ENCODE measurements around the gene RCAN2. TPM values are rescaled to one million over a fixed set of nuclear protein-coding genes. Genes with fewer than 3 reads are reported as not detected.

The RCAN2 gene
- total and polyA plus RNA-seq, 2 donors (not counting 1 experiment from before 2014, with no cell fraction given), result not detected

GRCh38 chr6:46175976-46176375, 315.3 kb downstream of the RCAN2 start:
- H3K27ac ChIP-seq (ENCODE audit: low read length in 2 of 2), result no peak overlapping the region
- no peak overlapping the region for H3K9ac ChIP-seq (ENCODE audit: low read length)
- POLR2A ChIA-PET, result no interaction called here
- CTCF ChIA-PET, result no interaction called here
- no peak overlapping the region for H2AFZ ChIP-seq (ENCODE audit: insufficient read depth, low read depth, low read length, poor library complexity, severe bottlenecking)
- no peak for DNase-seq
- H3K4me3 ChIP-seq (ENCODE audit: control extremely low read depth in 1 of 5, extremely low read depth in 1 of 5, insufficient read depth in 1 of 5, low read depth in 2 of 5, low read length in 4 of 5), result no peak overlapping the region
- no peaks in the 10 kb centered on the region for H4K20me1 ChIP-seq (ENCODE audit: control insufficient read depth, insufficient read depth, low read length, poor library complexity, severe bottlenecking)
- Mint-ChIP-seq H3K4me3 (no peak overlapping the region), H3K27me3 (peaks cover 10% of the 10 kb centered on the region), H3K27ac (no peak overlapping the region), H3K4me1 (peaks cover 10% of the 10 kb centered on the region), H3K9me3 (ENCODE audit: insufficient read depth) (no peaks in the 10 kb centered on the region)
- no peaks in the 10 kb centered on the region for H3K36me3 ChIP-seq (replicated peaks in 1 of 2; ENCODE audit: control extremely low read depth in 1 of 2, control insufficient read depth in 1 of 2, extremely low read depth in 1 of 2, insufficient read depth in 2 of 2, low read length in 1 of 2)
- ATAC-seq (ENCODE audit: low read depth), result no peak
- no peaks in the 10 kb centered on the region for H3K9me3 ChIP-seq (ENCODE audit: control extremely low read depth in 1 of 3, control insufficient read depth in 2 of 3, insufficient read depth in 1 of 3, low read length in 2 of 3)
- no peaks in the 10 kb centered on the region for H3K79me2 ChIP-seq (ENCODE audit: control insufficient read depth, insufficient read depth, low read length)
- TF ChIP-seq CTCF (IDR thresholded peaks at IDR 0.05) (no peak), EZH2 (IDR thresholded peaks at IDR 0.05; ENCODE audit: borderline replicate concordance, insufficient read depth, low read depth, low read length, poor library complexity, severe bottlenecking) (no peak)
- intact Hi-C loops (cut with micrococcal nuclease), result no loop called here
- H3K27me3 ChIP-seq (replicated peaks in 1 of 4; ENCODE audit: control extremely low read depth in 1 of 4, control insufficient read depth in 3 of 4, insufficient read depth in 4 of 4, low read length in 3 of 4), result peaks cover 0 to 7% (median 6%) of the 10 kb centered on the region in 4 experiments
- no peak overlapping the region for H3K4me2 ChIP-seq (replicated peaks; ENCODE audit: low read depth, low read length, poor library complexity, severe bottlenecking)
- peaks cover 7% of the 10 kb centered on the region in 2 donors for H3K4me1 ChIP-seq (ENCODE audit: control insufficient read depth in 2 of 2, insufficient read depth in 2 of 2, low read length in 2 of 2)
- no CpG with 5 or more reads among the region's 3 CpGs for WGBS (ENCODE audit: insufficient coverage)

- POLR2A ChIA-PET, result no interaction called here
Measured at GRCh38 chr6:46175446-46175845, 315.8 kb downstream of the RCAN2 start.

More at GRCh38 chr6:46175446-46175845, 315.8 kb downstream of the RCAN2 start:
- Mint-ChIP-seq H3K9me3 (ENCODE audit: insufficient read depth) (no peaks in the 10 kb centered on the region), H3K27ac (no peak overlapping the region), H3K27me3 (peaks cover 11% of the 10 kb centered on the region), H3K4me1 (peaks cover 14% of the 10 kb centered on the region), H3K4me3 (no peak overlapping the region)
- H3K36me3 ChIP-seq (replicated peaks in 1 of 2; ENCODE audit: control extremely low read depth in 1 of 2, control insufficient read depth in 1 of 2, extremely low read depth in 1 of 2, insufficient read depth in 2 of 2, low read length in 1 of 2), result no peaks in the 10 kb centered on the region
- no peak overlapping the region for H3K9ac ChIP-seq (ENCODE audit: low read length)
- no peak overlapping the region for H2AFZ ChIP-seq (ENCODE audit: insufficient read depth, low read depth, low read length, poor library complexity, severe bottlenecking)
- WGBS (ENCODE audit: insufficient coverage), result 100% methylated on average over 1 of the region's 4 CpGs
- H3K4me2 ChIP-seq (replicated peaks; ENCODE audit: low read depth, low read length, poor library complexity, severe bottlenecking), result no peak overlapping the region
- H3K4me3 ChIP-seq (ENCODE audit: control extremely low read depth in 1 of 5, extremely low read depth in 1 of 5, insufficient read depth in 1 of 5, low read depth in 2 of 5, low read length in 4 of 5), result no peak overlapping the region
- H3K27ac ChIP-seq (ENCODE audit: low read length in 2 of 2), result no peak overlapping the region
- no peak for DNase-seq
- TF ChIP-seq CTCF (IDR thresholded peaks at IDR 0.05) (no peak), EZH2 (IDR thresholded peaks at IDR 0.05; ENCODE audit: borderline replicate concordance, insufficient read depth, low read depth, low read length, poor library complexity, severe bottlenecking) (no peak)
- no peak for ATAC-seq (ENCODE audit: low read depth)
- peaks cover 12% of the 10 kb centered on the region in 2 donors for H3K4me1 ChIP-seq (ENCODE audit: control insufficient read depth in 2 of 2, insufficient read depth in 2 of 2, low read length in 2 of 2)
- H4K20me1 ChIP-seq (ENCODE audit: control insufficient read depth, insufficient read depth, low read length, poor library complexity, severe bottlenecking), result no peaks in the 10 kb centered on the region
- intact Hi-C loops (cut with micrococcal nuclease), result no loop called here
- H3K27me3 ChIP-seq (replicated peaks in 1 of 4; ENCODE audit: control extremely low read depth in 1 of 4, control insufficient read depth in 3 of 4, insufficient read depth in 4 of 4, low read length in 3 of 4), result peaks cover 0 to 12% (median 8%) of the 10 kb centered on the region in 4 experiments
- no peaks in the 10 kb centered on the region for H3K79me2 ChIP-seq (ENCODE audit: control insufficient read depth, insufficient read depth, low read length)
- no peaks in the 10 kb centered on the region for H3K9me3 ChIP-seq (ENCODE audit: control extremely low read depth in 1 of 3, control insufficient read depth in 2 of 3, insufficient read depth in 1 of 3, low read length in 2 of 3)
- CTCF ChIA-PET, result no interaction called here

All from B cell (primary cell).